Stimulated activated CD4-positive, alpha-beta T cell treated with anti-CD3 and anti-CD28 coated beads, Interleukin-2, amount 100 ng/mL, for 24 hours (primary cell): Measurements from ENCODE around the gene PPP1R14C.
A peak's percentile ranks its signal among the peaks of the same experiment; 100 is the strongest.
"Not testable (repeated sequence)": the region's sequence is repeated elsewhere in the genome, so short reads cannot be mapped to it uniquely, and the experiment has no call there.

Source experiments
- DNase-seq, 2 donors: peaks; one replicate each; pipeline ENCODE4 v3.0.0-alpha.2; 2020

PPP1R14C gene, protein sequence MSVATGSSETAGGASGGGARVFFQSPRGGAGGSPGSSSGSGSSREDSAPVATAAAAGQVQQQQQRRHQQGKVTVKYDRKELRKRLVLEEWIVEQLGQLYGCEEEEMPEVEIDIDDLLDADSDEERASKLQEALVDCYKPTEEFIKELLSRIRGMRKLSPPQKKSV

GRCh38 chr6:150142670-150143515 is at the start of gene PPP1R14C:
TSS of gene PPP1R14C (plus strand) at chr6:150143044. CDS start at chr6:150143193, 149 bp downstream.
- peak; percentile 22 to 52 for DNase-seq

GRCh38 chr6:150093397-150093796 is 49.4 kb upstream of the PPP1R14C start:
- no peak for DNase-seq

DNA sequence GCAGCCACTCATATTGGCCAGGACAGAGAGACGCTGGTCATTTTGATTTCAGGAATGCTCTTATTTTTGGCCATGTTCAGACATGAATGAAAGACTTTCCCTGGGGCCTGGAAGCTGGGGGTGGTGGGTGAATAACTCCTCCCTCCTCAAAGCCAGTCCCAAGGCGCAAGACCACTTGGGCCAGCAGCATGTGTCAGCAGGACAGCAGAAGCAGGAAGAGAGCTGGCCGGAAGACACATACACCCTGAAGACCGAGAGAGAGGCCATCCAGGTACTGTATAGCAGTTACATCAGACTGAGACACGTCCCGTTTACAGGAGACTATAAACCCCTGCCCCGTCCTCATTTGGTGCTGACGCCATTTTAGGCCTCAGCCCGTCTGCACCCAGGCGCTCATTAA is 44.7 kb upstream of the PPP1R14C start:
- no peak for DNase-seq

DNA sequence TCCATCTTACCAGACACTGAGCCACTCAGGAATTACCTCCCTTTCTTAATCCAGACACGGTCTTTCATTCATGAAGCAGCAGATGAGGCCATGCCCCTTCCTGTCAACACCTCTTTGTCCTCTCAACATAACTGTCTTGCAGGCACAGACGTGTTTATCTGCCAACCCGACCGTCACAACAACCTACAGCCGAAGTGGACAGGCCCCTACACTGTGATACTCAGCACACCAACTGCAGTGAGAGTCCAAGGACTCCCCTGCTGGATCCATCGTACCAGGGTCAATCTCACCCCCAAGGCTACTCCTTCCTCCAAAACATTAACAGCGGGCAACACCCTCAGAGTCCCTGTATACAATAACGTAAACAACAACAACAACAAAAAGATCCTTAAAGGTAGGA is 43.3 kb upstream of the PPP1R14C start:
- DNase-seq: no peak

- no peak for DNase-seq
These were observed 42.9 kb upstream of the PPP1R14C start for GRCh38 chr6:150099953-150100352.

DNA sequence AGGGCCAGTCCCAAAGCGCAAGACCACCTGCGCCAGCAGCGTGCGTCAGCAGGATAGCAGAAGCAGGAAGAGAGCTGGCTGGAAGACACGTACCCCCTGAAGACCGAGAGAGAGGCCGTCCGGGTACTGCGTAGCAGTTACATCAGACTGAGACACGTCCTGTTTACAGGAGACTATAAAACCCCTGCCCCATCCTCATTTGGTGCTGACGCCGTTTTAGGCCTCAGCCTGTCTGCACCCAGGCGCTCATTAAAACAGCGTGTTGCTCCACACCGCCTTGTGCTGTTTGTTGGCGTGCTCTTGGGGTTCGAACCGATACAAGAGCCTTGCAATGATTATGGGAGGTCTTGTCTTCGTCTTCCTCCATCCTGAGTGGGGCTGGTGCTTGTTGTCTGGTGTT is 42.1 kb upstream of the PPP1R14C start:
- no peak for DNase-seq

DNA sequence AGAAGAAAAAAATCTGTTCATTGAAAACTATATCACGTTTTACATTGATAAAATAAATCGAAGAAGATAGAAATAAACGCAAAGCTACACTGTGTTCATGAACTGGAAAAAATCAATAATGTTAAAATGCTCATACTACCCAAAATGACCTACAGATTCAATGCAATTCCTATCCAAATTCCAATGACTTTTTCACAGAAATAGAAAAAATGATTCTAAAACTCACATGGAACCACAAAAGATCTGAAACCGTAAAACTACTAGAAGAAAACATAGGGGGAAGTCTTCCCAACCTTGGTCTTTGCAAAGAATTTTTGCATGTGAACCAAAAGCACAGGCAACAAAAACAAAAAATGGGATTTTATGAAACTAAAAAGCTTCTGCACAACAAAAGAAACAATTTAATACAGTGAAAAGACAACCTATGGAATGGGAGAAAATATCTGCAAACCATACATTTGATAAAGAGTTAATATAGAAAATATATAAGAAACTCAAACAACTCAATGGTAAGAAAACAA is 40.0 kb upstream of the PPP1R14C start:
- DNase-seq: no peak

GRCh38 chr6:150112233-150112632 is 30.6 kb upstream of the PPP1R14C start:
- DNase-seq: no peak

DNA sequence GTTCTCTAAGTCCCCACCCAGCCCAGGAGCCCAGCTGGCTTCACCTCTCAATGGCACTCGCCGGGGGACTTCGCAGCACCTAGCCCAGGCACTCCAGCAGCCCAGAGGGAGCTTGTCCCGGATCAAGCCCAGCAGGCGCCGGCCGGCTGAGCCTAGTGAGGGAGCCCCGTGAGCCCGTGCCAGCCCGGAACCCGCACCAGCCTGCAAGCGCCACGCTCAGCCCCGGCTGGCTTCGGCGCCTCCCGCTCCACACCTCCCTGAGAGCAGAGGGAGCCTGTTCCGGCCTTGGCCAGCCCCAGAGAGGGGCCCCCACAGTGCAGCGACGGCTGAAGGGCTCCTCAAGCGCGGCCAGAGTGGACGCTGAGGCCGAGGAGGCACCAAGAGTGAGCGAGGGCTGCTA is 27.1 kb upstream of the PPP1R14C start:
- DNase-seq: no peak

GRCh38 chr6:150116200-150116800 is 26.5 kb upstream of the PPP1R14C start:
- DNase-seq: no peak

DNA sequence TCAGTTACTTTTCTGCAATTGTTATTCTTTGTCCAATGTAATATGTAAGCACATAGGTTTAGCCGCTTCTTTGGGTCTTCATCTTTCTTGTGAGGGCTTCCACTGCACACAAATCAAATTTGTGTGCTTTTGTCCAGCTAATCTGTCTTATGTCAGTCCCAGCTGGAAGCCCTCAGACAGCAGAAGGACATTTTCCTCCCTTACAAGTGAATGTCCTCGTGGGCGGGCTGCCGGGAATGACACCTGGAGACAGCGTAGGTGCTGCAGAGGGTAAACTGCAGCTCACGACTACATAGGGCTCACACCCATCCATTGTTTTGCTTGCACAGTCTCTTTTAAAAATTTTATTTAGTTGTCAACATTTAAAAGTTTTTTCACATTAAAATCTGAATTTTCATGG is 24.6 kb upstream of the PPP1R14C start:
- DNase-seq: no peak

GRCh38 chr6:150118627-150119026 is 24.2 kb upstream of the PPP1R14C start:
- DNase-seq: no peak

DNA sequence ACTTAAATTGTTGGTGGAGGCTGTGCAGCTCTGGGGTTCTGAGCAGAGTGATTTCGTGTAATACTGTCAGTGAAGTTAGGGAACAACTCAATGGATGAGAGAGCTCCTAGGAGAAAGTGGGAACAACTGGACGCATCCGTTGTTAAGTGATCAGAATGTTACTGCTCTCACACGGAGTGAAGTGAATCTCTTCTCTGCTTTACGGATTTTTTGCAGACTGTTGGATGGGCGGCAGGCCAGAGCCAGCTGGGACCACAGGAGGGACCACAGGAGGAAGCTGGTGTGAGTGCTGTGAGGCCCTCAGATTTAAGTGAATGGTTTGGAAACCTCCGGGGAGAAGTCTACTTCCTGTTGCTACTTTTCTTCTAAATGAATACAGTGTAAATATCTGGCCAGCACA is 23.7 kb upstream of the PPP1R14C start:
- DNase-seq: no peak

DNA sequence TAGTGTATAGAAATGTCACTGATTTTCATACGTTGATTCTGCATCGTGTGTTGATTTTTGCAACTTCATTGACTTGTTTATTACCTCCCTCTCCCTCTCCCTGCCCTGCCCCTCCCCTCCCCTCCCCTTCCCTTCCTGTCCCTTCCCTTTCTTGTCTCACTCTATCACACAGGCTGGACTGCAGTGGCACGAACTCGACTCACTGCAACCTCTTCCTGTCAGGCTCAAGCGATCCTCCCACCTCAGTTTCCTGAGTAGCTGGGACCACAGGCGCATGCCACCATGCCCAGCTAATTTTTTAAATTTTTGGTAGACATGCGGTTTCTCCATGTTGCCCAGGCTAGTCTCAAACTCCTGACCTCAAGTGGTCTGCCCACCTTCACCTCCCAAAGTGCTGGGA is 19.2 kb upstream of the PPP1R14C start:
- DNase-seq: no peak

DNA sequence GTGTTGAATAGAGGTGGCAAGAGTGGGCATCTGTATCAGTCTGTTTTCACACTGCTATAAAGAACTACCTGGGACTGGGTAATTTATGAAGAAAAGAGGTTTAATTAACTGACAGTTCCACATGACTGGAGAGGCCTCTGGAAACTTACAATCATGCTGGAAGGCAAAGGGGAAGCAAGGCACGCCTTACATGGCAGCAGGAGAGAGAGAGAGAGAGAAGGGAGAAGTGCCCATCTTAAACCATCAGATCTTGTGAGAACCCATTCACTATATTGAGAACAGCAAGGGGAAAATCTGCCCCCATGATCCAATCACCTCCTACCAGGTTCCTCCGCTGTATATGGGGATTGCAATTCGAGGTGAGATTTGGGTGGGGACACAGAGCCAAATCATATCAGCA is 18.6 kb upstream of the PPP1R14C start:
- DNase-seq: no peak

DNA sequence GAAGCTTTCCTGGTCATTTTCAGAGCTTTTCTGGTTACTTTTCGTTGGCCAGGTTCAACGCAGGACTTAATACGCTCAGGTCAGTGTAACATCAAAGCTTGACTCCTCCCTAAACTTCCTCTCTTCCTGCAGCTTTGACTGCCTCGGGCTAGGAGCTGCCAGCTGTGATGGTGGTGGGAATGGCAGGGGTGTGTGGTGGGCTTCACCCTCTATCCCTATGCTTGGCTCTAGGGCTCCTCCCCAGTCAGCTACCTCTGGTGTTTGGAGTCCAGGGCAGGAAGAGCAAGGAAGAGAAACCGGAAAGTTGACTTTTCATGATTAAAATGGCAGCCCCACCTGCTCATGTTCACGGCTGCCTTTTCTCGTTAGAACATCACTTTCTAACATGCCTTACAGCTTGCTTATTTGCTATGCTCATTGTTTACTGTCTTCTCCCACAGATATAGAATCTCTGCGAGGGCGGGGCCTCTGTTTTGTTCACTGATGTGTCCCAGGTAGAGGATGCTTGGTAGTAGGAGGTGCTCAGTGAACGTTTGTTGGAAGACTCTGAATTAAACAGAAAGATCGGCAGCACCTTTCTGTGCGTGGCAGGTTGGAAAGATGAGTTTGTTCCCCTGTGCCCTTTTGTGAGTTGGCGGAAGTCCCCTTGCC is 16.1 kb upstream of the PPP1R14C start:
- DNase-seq: no peak

DNA sequence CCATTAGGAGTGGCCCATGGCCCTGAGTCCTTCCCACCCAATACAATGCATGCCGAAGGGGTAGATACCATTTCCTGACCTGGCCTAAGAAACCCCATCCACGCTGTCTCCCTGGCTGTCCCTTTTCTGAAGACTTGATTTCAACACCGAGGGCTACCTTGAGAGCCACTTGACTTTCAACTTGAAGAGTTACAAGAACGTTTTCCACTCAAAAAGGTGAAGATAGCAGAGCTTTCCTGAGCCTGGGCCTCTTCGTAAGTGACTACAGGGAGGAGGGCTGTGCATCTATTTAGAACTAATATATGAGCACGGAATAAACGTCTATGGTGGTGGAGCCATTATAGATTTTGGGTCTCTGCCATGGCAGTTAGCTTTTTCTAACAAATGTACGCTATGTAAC is 14.4 kb upstream of the PPP1R14C start:
- DNase-seq: no peak

DNA sequence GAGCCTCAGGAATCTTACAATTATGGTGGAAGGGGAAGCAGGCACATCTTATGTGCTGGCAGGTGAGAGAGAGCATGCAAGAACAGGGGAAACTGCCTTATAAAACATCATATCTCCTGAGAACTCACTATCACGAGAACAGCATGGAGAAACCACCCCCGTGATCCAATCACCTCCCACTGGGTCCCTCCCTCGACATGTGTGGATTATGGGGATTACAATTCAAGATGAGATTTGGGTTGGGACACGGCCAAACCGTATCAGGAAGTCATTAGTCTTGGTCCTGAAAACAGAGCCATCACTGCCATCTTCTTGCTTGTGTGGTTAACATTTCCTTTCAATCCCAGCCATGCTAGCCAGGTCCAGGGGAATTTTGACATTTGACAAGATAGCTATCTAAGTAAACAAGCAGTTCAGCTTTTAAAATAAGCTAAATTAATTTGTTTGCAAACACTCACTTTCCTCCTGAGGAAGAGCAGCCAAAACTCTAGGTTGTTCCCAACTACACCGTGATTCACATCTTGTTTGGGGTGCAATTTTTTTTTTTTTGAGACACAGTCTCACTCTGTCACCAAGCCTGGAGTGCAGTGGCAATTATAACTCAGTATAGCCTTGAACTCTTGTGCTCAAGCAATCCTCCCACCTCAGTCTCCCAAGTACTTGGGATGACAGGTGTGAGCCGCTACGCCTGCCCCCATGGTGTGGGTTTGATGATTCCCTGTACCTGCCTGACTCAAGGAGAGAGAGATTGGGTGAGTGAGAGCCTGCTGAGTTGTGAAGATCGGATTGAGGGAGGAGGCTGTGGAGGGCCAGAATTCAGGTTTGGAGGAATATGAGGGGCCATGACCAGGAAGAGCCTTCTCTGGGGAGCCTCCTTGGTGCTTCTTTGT is 13.0 kb upstream of the PPP1R14C start:
- no peak for DNase-seq

- no peak for DNase-seq
These were observed 9.2 kb upstream of the PPP1R14C start for GRCh38 chr6:150133686-150134085.

GRCh38 chr6:150134280-150134920 is 8.4 kb upstream of the PPP1R14C start:
- DNase-seq: no peak

DNA sequence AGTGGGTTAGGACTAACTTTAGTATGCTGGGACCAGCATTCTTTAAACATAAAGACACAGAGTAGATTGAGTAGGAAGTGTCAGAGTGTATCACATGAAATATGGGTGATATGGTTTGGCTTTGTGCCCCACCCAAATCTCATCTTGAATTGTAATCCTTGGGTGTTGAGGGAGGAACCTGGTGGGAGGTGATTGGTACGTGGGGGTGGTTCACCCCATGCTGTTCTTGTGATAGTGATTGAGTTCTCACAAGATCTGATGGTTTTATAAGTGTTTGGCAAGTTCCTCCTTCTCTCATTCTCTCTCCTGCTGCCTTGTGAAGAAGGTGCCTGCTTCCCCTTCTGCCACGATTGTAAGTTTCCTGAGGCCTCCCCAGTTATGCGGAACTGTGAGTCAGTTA is 5.1 kb upstream of the PPP1R14C start:
- not testable (repeated sequence) for DNase-seq

DNA sequence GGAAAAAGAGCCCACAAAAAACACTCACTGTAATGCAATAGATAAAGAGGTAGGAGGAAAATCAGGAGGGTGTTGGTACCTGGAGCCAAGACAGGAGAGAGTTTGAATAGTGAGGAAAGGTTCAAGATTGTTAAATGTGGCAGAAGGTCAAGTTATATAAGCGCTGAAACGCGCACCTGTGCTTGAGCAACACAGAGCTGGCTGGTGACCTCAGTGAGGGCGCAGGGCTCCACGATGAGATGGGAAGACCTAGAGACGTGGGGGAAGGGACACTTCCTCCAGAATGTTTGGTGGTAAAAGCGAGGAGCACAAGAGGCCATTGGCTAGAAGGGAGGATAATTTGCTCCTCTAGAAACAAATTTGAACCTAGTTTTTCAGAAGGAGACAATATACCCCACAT is 4.2 kb upstream of the PPP1R14C start:
- DNase-seq: no peak
